ENCODE results near the gene SEMA4B.

The SEMA4B gene

DNA sequence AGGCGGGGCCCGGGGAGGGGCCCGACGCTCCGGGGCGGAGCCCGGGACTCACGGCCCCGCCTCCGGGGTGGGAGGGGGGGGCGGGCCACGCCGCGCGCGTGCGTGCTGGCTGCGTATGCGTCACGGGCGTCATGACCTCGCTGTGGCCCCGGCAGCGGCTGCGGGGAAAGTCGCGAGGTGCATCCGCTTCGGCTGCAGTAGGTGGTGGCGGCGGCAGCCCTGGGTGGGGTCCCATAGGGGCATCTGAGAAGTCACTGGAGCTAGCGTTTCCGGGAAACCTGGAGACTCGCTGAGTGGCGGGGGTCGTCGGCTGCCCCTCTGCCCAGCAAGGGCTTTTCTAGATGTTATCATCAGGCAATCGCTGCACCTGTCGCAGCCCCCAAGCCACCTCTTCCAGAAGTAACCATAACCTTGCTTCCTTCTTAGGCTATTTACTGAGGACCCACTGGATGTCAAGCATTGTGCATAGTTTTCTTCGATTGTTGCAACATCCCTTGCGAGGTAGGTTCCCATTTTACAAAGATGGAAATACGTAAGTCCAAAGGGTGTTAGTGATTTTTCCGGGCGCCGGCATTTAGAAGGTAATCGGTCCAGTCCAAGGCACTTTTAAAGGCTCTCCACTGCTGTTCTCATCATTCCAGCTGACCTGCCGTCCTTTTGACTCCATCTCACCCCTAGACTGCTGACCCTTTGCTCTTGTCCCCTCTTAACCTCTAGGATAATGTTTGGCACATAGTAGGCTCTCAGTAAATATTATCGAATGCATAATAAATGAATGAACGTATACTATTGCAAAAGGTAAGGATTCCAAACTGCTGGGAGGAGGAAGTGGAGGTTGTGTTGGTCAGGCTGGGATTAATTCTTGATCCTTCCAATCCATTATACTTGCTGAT lies 33.2 kb downstream of the SEMA4B start, which contains the start of gene GDPGP1:
Gene GDPGP1, plus strand, starts transcription at position 114 of the 893 bp plus-strand sequence. CDS start 6,700 bp downstream, outside the sequence.
- Histone ChIP-seq H3K27me3 (replicated peaks) (no peaks in the 10 kb centered on the region), H3K27ac (peak within 1 kb of the TSS; percentile 83), H3K4me3 (ENCODE audit: low read depth, low read length) (peak within 1 kb of the TSS; percentile 85), H3K36me3 (replicated peaks) (peaks cover 18% of the 10 kb centered on the region)
- in situ Hi-C loops (cut with HindIII; ENCODE audit: low pct_ligation_motif_present, low sequenced_read_pairs) = no loop called here
- DNase-seq = no peak
- TF ChIP-seq, protein P1, sequence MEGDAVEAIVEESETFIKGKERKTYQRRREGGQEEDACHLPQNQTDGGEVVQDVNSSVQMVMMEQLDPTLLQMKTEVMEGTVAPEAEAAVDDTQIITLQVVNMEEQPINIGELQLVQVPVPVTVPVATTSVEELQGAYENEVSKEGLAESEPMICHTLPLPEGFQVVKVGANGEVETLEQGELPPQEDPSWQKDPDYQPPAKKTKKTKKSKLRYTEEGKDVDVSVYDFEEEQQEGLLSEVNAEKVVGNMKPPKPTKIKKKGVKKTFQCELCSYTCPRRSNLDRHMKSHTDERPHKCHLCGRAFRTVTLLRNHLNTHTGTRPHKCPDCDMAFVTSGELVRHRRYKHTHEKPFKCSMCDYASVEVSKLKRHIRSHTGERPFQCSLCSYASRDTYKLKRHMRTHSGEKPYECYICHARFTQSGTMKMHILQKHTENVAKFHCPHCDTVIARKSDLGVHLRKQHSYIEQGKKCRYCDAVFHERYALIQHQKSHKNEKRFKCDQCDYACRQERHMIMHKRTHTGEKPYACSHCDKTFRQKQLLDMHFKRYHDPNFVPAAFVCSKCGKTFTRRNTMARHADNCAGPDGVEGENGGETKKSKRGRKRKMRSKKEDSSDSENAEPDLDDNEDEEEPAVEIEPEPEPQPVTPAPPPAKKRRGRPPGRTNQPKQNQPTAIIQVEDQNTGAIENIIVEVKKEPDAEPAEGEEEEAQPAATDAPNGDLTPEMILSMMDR (IDR thresholded peaks at IDR 0.05; ENCODE audit: low read depth, low read length, missing control alignments) = no peak

DNA sequence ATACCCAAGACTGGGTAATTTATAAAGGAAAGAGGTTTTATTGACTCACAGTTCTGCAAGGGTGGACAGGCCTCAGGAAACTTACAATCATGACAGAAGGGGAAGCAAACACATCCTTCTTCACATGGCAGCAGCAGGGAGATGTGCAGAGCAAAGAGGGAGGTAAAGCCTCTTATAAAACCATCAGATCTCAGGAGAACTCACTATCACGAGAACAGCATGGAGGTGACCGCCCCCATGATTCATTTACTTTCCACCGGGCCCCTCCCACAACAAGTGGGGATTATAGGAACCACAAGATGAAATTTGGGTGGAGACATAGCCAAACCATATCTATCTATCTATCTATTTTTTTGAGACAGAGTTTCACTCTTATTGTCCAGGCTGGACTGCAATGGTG lies 38.2 kb downstream of the SEMA4B start:
- Histone ChIP-seq H3K27ac (no peak overlapping the region), H3K36me3 (replicated peaks) (peaks cover 3% of the 10 kb centered on the region), H3K4me3 (ENCODE audit: low read depth, low read length) (no peak overlapping the region), H3K27me3 (replicated peaks) (no peaks in the 10 kb centered on the region)
- no peak for DNase-seq
- in situ Hi-C loops (cut with HindIII; ENCODE audit: low pct_ligation_motif_present, low sequenced_read_pairs) = no loop called here
- TF ChIP-seq, protein P1 (IDR thresholded peaks at IDR 0.05; ENCODE audit: low read depth, low read length, missing control alignments) = no peak

DNA sequence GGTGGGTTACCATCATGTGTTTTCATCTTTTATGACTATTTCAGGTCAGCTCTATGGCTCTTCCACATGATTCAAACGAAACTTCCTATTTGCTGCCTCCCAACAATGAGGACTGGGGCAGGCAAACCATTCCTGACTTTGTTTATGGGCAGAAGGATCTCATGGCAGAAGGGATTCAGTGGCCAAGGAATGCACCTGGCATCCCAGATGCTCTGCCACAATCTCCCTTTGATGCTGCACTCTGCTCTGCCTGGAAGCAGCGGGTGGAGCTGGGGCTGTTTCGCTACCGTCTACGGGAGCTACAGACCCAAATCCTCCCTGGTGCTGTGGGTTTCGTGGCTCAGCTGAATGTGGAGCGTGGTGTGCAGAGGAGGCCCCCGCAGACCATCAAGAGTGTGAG lies 39.7 kb downstream of the SEMA4B start:
- Histone ChIP-seq H3K4me3 (ENCODE audit: low read depth, low read length) (no peak overlapping the region), H3K27ac (no peak overlapping the region), H3K36me3 (replicated peaks) (peaks cover 3% of the 10 kb centered on the region), H3K27me3 (replicated peaks) (no peaks in the 10 kb centered on the region)
- in situ Hi-C loops (cut with HindIII; ENCODE audit: low pct_ligation_motif_present, low sequenced_read_pairs) = no loop called here
- TF ChIP-seq, protein P1 (IDR thresholded peaks at IDR 0.05; ENCODE audit: low read depth, low read length, missing control alignments) = no peak
- no peak for DNase-seq

DNA sequence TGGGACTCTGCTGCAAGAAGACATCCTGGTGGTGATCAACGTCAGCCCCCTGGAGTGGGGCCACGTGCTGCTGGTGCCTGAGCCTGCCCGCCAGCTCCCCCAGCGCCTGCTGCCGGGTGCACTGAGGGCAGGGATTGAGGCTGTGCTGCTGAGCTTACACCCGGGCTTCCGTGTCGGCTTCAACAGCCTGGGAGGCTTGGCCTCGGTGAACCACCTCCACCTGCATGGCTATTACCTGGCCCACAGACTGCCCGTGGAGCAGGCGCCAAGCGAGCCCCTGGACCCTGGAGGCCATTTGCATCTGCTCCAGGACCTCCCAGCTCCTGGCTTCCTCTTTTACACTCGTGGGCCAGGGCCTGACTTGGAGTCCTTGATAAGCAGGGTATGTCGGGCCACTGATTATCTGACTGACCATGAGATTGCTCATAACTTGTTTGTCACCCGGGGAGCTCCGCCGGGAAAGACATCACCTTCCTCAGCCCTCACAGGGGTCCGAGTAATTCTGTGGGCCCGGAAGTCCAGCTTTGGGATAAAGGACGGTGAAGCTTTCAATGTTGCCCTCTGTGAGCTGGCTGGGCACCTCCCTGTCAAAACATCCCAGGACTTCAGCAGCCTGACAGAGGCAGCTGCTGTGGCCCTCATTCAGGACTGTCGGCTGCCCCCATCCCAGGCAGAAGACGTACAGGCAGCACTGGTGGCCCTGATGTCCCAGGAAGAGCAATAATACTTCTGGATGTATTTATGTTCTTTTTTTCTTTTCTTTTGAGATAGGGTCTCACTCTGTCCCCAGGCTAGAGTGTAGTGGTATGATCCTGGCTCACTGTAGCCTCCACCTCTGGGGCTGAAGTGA lies 40.4 kb downstream of the SEMA4B start:
- Histone ChIP-seq H3K27me3 (replicated peaks) (no peaks in the 10 kb centered on the region), H3K4me3 (ENCODE audit: low read depth, low read length) (no peak overlapping the region), H3K36me3 (replicated peaks) (peaks cover 3% of the 10 kb centered on the region), H3K27ac (no peak overlapping the region)
- no peak for DNase-seq
- TF ChIP-seq, protein P1 (IDR thresholded peaks at IDR 0.05; ENCODE audit: low read depth, low read length, missing control alignments) = no peak
- in situ Hi-C loops (cut with HindIII; ENCODE audit: low pct_ligation_motif_present, low sequenced_read_pairs) = no loop called here

DNA sequence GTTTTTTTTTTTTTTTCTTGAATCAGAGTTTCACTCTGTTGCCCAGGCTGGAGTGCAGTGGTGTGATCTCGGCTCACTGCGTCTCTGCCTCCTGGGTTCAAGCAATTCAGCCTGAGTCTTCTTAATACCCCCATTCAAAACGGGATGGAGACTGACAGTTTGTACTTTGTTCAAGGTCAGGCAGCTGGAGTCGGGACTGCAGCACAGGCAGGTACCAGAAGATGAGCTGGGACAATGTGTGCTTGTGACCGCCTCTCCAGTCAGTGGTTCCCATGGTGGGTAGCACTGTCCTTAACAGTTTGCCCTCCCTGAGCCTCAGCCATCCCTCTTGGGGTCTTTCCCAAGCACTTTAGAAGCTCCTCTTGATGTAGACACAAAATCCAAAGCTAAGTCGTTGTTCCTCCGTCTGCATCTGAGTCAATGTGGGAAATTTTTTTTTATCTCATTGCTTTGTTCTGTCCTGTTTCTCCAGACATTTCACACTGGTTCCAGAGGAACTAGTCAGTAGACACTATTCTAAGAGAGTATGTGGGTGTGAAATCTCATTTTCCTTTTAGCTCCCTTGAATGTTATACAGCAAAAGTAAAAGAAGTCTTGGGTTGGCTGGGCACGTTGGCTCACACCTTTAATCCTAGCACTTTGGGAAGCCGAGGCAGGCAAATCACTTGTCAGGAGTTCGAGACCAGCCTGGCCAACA lies 43.0 kb downstream of the SEMA4B start:
- DNase-seq = no peak
- no peak overlapping the region for H3K4me3 ChIP-seq (ENCODE audit: low read depth, low read length)
- H3K27ac ChIP-seq = no peak overlapping the region
- H3K27me3 ChIP-seq (replicated peaks) = no peaks in the 10 kb centered on the region
- in situ Hi-C loops (cut with HindIII; ENCODE audit: low pct_ligation_motif_present, low sequenced_read_pairs) = no loop called here
- TF ChIP-seq, protein P1 (IDR thresholded peaks at IDR 0.05; ENCODE audit: low read depth, low read length, missing control alignments) = no peak
- peaks cover 3% of the 10 kb centered on the region for H3K36me3 ChIP-seq (replicated peaks)
